ENCODE results near the gene UBE4B. TPM values are rescaled to one million over a fixed set of nuclear protein-coding genes. Genes with fewer than 3 reads are reported as not detected.

The UBE4B gene
- total RNA-seq, 1 experiment from 2014 or later: 44.7 TPM

GRCh38 chr1:10105484-10105883 is 72.7 kb downstream of the UBE4B start (continued):
- TF ChIP-seq ZFX (IDR thresholded peaks at IDR 0.05): no peak
- TF ChIP-seq FOSL1 (IDR thresholded peaks at IDR 0.05; ENCODE audit: low read depth): no peak
- no peak for TF ChIP-seq CEBPB (IDR thresholded peaks at IDR 0.05; ENCODE audit: low read depth)
- no peak for TF ChIP-seq ZBTB33 (IDR thresholded peaks at IDR 0.05; ENCODE audit: extremely low read depth, insufficient replicate concordance, low read length)
- no peak for TF ChIP-seq ZNF274 (IDR thresholded peaks at IDR 0.05; ENCODE audit: low read depth, low read length)
- no peak for TF ChIP-seq ATF3 (IDR thresholded peaks at IDR 0.05)
- TF ChIP-seq POLR2A (IDR thresholded peaks at IDR 0.05; ENCODE audit: borderline replicate concordance, extremely low read depth, insufficient read depth, insufficient read length): no peak
- TF ChIP-seq EGR1 (IDR thresholded peaks at IDR 0.05; ENCODE audit: low read depth): no peak
- no peak for TF ChIP-seq MAX (IDR thresholded peaks at IDR 0.05)

GRCh38 chr1:10106241-10106640 is 73.5 kb downstream of the UBE4B start:
- no peak overlapping the region for H3K9ac ChIP-seq (ENCODE audit: low read length)
- peaks cover 17 to 29% of the 10 kb centered on the region in 2 experiments; a peak in 2 of 4 replicates for H3K36me3 ChIP-seq (ENCODE audit: control insufficient read depth in 1 of 2, insufficient read depth in 2 of 2, low read length in 2 of 2)
- H2AFZ ChIP-seq (ENCODE audit: low read depth, low read length, poor library complexity, severe bottlenecking): no peak overlapping the region
- POLR2A ChIA-PET: no interaction called here
- peaks cover 23 to 31% of the 10 kb centered on the region in 2 experiments for H3K4me1 ChIP-seq (ENCODE audit: control insufficient read depth in 1 of 2, insufficient read depth in 2 of 2, low read length in 2 of 2)
- no peak overlapping the region for H3K4me3 ChIP-seq (replicated peaks in 1 of 2; ENCODE audit: low read depth in 1 of 2, low read length in 2 of 2)
- CTCF ChIA-PET: no interaction called here
- H3K27ac ChIP-seq (ENCODE audit: low read depth, low read length): no peak overlapping the region
- intact Hi-C loops (cut with micrococcal nuclease): no loop called here
- no peak for TF ChIP-seq CBX3 (IDR thresholded peaks at IDR 0.05; ENCODE audit: low read depth)
- TF ChIP-seq REST (IDR thresholded peaks at IDR 0.05; ENCODE audit: low read depth): no peak
- TF ChIP-seq EGR1 (IDR thresholded peaks at IDR 0.05; ENCODE audit: low read depth): no peak
- TF ChIP-seq RAD21 (IDR thresholded peaks at IDR 0.05; ENCODE audit: low read depth): no peak
- TF ChIP-seq FOSL1 (IDR thresholded peaks at IDR 0.05; ENCODE audit: low read depth): no peak
- TF ChIP-seq YY1 (IDR thresholded peaks at IDR 0.05; ENCODE audit: extremely low read depth, insufficient replicate concordance, low read depth, low read length): no peak
- no peak for TF ChIP-seq SIN3A (IDR thresholded peaks at IDR 0.05; ENCODE audit: low read depth)
- no peak for TF ChIP-seq ATF3 (IDR thresholded peaks at IDR 0.05)
- no peak for TF ChIP-seq POLR2A (IDR thresholded peaks at IDR 0.05; ENCODE audit: borderline replicate concordance, extremely low read depth, insufficient read depth, insufficient read length)
- no peak for TF ChIP-seq ZFX (IDR thresholded peaks at IDR 0.05)
- no peaks in the 10 kb centered on the region for H3K27me3 ChIP-seq (ENCODE audit: insufficient read depth, low read length)
- ATAC-seq (no peak), DNase-seq (ENCODE audit: low read depth, low spot score) (no peak)
- H3K9me2 ChIP-seq (ENCODE audit: insufficient read depth): no peaks in the 10 kb centered on the region
- RAD21 ChIA-PET (ENCODE audit: low non-redundant PET in 1 of 2, low total read pairs in 2 of 2, uncharacterized antibody in 2 of 2, unreplicated experiment in 2 of 2): no interaction called here
- no TSS peak for BruUV-seq (replicated peaks)
- 0 out of 2 replicates have a peak, but pooled peaks cover 3% of the 10 kb centered on the region for H4K20me1 ChIP-seq (ENCODE audit: insufficient read depth)
- H3K9me3 ChIP-seq (ENCODE audit: control insufficient read depth in 1 of 2, insufficient read depth in 1 of 2, low read depth in 1 of 2, low read length in 2 of 2): no peaks in the 10 kb centered on the region
- H3K79me2 ChIP-seq (ENCODE audit: insufficient read depth, low read length): peaks cover 6% of the 10 kb centered on the region; the same call in 1 of the 2 replicates
- H3K4me2 ChIP-seq (ENCODE audit: low read length): no peak overlapping the region
